Subcutaneous adipose tissue (tissue), 4 donors: Measurements from ENCODE around the gene UPF3B. TPM values are rescaled to one million over a fixed set of nuclear protein-coding genes. Genes with fewer than 3 reads are reported as not detected.

ENCODE experiments used
- CTCF ChIP-seq: fragments of 450-650 bp; IDR thresholded peaks from one replicate; pipeline ENCODE4 v1.5.1; 2016; ENCODE audit warnings: low read depth, mild to moderate bottlenecking, control low read depth, antibody characterized with exemption, moderate library complexity
- total RNA-seq, 4 donors: library from RNA; depleted of rRNA; stranded (reverse); fragments of >200 nt; gene quantifications; one replicate each; pipeline ENCODE4 v1.1.0, GENCODE V29; 2016

UPF3B gene
- total RNA-seq, 4 donors from 2014 or later = 6.3 to 7.9 (median 6.9) TPM

DNA sequence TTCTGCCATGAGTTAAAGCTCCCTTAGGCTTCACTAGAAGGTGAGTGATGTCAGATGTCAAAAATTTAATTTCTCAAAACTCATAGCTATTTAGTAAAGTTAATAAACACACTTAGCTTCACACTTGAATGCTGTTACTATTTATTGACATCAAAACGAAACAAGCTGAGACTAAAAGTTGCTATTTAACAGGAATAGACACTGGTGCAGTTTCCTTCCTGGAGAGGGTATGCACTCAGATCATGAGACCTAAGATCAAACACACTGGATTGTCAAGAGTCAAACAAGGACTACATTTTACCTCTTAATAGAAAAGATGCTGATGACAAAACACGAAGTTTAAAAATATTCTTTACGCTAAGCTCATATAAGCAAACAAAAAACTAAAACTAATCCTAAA is 18.9 kb downstream of the UPF3B start:
- TF ChIP-seq CTCF = no peak

GRCh38 chrX:119828446-119828845 is 24.3 kb downstream of the UPF3B start:
- TF ChIP-seq CTCF = no peak

GRCh38 chrX:119826399-119826959 is 26.3 kb downstream of the UPF3B start:
- TF ChIP-seq CTCF = no peak

DNA sequence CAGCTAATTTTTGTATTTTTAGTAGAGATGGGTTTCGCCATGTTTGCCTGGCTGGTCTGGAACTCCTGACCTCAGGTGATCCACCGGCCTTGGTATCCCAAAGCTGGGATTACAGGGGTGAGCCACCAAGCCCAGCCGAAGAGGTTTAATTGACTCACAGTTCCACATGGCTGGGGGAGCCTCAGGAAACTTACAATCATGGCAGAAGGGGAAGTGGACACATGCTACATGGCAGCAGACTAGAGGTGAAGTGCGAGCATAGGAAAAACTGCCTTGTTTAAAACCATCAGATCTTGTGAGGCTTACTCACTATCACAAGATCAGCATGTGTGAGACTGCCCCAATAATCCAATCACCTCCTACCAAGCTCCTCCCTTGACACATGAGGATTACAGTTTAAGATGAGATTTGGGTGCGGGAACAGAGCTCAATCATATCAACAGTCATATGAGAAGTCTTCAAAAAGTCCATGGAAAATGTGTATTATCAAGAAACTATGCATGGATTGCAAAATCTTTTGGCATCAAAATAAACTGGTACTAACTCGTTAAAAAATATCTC is 35.6 kb downstream of the UPF3B start:
- no peak for TF ChIP-seq CTCF

- TF ChIP-seq CTCF = no peak
Measured at GRCh38 chrX:119816300-119816699, 36.5 kb downstream of the UPF3B start.

DNA sequence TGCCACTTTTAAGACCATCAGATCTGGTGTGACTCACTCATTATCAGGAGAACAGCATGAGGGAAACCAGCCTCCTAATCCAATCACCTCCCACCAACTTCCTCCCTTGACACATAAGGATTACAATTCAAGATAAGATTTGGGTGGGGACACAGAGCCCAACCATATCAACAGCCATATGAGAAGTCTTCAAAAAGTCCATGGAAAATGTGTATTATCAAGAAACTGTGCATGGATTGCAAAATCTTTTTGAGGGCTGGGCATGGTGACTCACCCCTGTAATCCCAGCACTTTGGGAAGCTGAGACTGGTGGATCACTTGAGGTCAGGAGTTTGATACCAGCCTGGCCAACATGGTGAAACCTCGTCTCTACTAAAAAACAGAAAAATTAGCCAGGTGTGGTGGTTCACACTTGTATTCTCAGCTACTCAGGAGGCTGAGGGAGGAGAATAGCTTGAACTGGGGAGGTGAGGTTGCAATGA is 43.5 kb downstream of the UPF3B start:
- no peak for TF ChIP-seq CTCF

GRCh38 chrX:119802546-119802945 is 50.2 kb downstream of the UPF3B start:
- no peak for TF ChIP-seq CTCF
